Stimulated activated CD4-positive, alpha-beta T cell treated with anti-CD3 and anti-CD28 coated beads, Interleukin-15, amount 100 ng/mL, for 1 hour (primary cell): ENCODE results near the gene REC8.

ENCODE experiments used
- DNase-seq, 2 donors: peaks; one replicate each; pipeline ENCODE4 v3.0.0-alpha.2; 2020; ENCODE audit warnings: low read depth in 1 of 2, low spot score in 1 of 2

REC8 gene

GRCh38 chr14:24137529-24138395 lies 34.1 kb upstream of the REC8 start:
- no peak for DNase-seq

GRCh38 chr14:24138396-24139271 lies 33.2 kb upstream of the REC8 start:
- no peak for DNase-seq

GRCh38 chr14:24139272-24139934 lies 32.5 kb upstream of the REC8 start:
- DNase-seq = no peak

- peak; percentile 97 to 98 for DNase-seq
Observed at GRCh38 chr14:24141097-24141880, 30.6 kb upstream of the REC8 start, which contains the start of gene EMC9. Gene EMC9 (minus strand): TSS chr14:24141591. CDS start chr14:24141304, 287 bp downstream.

- no peak for DNase-seq
Observed at GRCh38 chr14:24143511-24143910, 28.4 kb upstream of the REC8 start.

GRCh38 chr14:24144451-24144850 lies 27.4 kb upstream of the REC8 start:
- DNase-seq = no peak

GRCh38 chr14:24145219-24145618 lies 26.7 kb upstream of the REC8 start:
- DNase-seq = no peak

- DNase-seq = no peak
Observed at GRCh38 chr14:24145690-24146452, 26.0 kb upstream of the REC8 start.

GRCh38 chr14:24146453-24146977 lies 25.4 kb upstream of the REC8 start, which contains the start of gene PSME2:
Gene PSME2 (minus strand): TSS chr14:24146610. CDS start chr14:24146581, 29 bp downstream.
- DNase-seq = peak; percentile 61 to 63

- DNase-seq = peak; percentile 91 to 94
Observed at GRCh38 chr14:24146978-24147760, 24.7 kb upstream of the REC8 start, which contains the start of gene RNF31. Gene RNF31 (plus strand): TSS chr14:24147498. CDS start chr14:24147699, 201 bp downstream.

- DNase-seq = no peak
Observed at GRCh38 chr14:24147761-24148428, 24.0 kb upstream of the REC8 start.

- no peak for DNase-seq
Observed at GRCh38 chr14:24149302-24149969, 22.4 kb upstream of the REC8 start.

GRCh38 chr14:24150061-24150460 lies 21.8 kb upstream of the REC8 start:
- no peak for DNase-seq

- no peak for DNase-seq
Observed at GRCh38 chr14:24150567-24150966, 21.3 kb upstream of the REC8 start.

GRCh38 chr14:24150993-24151392 lies 20.9 kb upstream of the REC8 start:
- no peak for DNase-seq

- DNase-seq = no peak
Observed at GRCh38 chr14:24151404-24152080, 20.3 kb upstream of the REC8 start.

- no peak for DNase-seq
Observed at GRCh38 chr14:24155100-24155499, 16.8 kb upstream of the REC8 start.
